HG03378 (cell line): Measurements from ENCODE around the gene ELMO1.

Experiments used
- ATAC-seq: cut with Tn5 transposase; IDR thresholded peaks from one replicate; pipeline ENCODE4 v1.9.1; 2021; ENCODE audit warnings: mild to moderate bottlenecking, moderate library complexity; ENCODE audit not compliant: unreplicated experiment

Gene ELMO1

GRCh38 chr7:36870625-36871354 is 577.9 kb downstream of the ELMO1 start:
- ATAC-seq, result no peak

GRCh38 chr7:36868727-36869411 is 579.8 kb downstream of the ELMO1 start:
- no peak for ATAC-seq

- ATAC-seq, result no peak
Observed at GRCh38 chr7:36865019-36865418, 583.6 kb downstream of the ELMO1 start.

- no peak for ATAC-seq
Observed at GRCh38 chr7:36863901-36864701, 584.6 kb downstream of the ELMO1 start.

- no peak for ATAC-seq
Observed at GRCh38 chr7:36862771-36863261, 585.8 kb downstream of the ELMO1 start.

GRCh38 chr7:36861656-36862055 is 587.0 kb downstream of the ELMO1 start:
- no peak for ATAC-seq

- ATAC-seq, result no peak
Observed at GRCh38 chr7:36860681-36861080, 588.0 kb downstream of the ELMO1 start.

- ATAC-seq, result no peak
Observed at GRCh38 chr7:36855330-36855729, 593.3 kb downstream of the ELMO1 start.

DNA sequence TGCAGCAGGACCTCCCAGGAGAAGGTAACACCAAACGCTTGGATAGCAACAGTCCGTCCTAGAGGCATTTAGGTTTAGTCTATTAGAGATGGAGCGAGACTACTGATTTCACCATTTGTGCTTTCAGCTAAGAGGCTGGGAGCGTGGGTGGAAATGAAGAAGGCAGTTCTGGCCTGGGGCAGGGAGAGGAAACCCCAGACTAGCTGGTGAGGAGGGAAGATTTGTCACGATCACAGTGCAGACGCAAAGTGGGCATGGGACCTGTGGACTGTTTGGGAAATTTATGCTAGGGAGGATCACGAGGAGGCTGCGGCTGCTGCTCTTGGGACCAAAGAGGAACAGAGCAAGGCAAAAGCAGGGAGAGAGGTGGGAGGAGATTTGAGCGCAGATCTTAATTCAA is 594.0 kb downstream of the ELMO1 start:
- no peak for ATAC-seq

DNA sequence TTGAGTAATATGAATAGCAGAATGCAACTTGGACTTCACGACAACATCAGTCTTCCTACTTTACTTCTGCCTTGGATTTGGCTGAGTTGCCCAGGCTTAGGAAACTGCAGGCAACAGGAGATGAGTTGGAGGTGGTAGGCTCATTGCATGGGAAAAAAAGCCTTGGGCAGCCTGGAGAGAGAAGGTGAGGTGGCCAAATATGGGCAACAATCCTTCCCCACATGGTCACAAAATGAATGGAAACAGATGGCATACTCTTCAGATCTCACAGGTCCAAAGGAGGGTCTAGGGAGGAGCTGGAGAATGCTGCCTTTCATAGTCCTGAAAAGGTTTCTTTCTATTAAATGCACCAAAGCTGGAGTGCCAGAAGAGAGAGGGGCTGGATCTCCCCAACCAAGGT is 595.7 kb downstream of the ELMO1 start:
- ATAC-seq, result no peak

GRCh38 chr7:36852017-36852416 is 596.6 kb downstream of the ELMO1 start:
- ATAC-seq, result no peak

- no peak for ATAC-seq
Observed at GRCh38 chr7:36851382-36851781, 597.3 kb downstream of the ELMO1 start.

DNA sequence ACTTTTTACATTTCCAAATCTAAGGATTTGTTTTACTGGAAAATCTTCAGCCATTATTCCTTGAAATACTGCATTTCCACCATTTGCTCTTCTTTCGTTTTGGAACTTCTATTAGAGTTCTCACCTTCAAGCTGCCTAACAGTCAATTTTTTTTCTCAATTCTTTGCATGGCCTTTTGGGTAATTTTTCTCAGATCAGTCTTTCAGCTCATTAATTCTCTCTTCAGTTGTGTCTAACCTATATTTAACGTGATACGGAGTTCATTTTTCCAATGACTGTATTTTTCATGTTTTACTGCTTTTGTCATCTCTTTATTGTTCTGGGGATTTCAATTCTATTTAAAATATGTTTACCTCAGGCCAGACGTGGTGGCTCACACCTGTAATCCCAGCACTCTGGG is 600.7 kb downstream of the ELMO1 start:
- ATAC-seq, result no peak

DNA sequence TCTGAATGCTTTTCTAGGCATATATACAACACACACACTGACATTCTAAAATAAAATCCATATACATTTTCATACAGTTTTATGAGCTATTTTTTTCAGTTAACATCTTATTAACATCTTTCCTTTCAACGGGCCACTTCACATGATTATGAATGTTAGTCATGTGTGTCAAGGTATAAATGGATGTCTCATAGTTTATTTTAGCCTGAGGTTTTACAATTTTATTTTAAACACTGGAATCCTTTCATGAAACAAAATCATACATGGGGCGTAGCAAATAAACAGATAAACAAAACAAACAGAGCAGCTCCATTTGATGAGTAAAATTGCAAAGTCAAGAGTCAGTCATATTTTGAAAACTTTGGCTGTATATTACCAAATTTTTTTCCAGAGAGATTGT is 604.3 kb downstream of the ELMO1 start:
- no peak for ATAC-seq

- no peak for ATAC-seq
Observed at GRCh38 chr7:36840904-36841303, 607.8 kb downstream of the ELMO1 start.

DNA sequence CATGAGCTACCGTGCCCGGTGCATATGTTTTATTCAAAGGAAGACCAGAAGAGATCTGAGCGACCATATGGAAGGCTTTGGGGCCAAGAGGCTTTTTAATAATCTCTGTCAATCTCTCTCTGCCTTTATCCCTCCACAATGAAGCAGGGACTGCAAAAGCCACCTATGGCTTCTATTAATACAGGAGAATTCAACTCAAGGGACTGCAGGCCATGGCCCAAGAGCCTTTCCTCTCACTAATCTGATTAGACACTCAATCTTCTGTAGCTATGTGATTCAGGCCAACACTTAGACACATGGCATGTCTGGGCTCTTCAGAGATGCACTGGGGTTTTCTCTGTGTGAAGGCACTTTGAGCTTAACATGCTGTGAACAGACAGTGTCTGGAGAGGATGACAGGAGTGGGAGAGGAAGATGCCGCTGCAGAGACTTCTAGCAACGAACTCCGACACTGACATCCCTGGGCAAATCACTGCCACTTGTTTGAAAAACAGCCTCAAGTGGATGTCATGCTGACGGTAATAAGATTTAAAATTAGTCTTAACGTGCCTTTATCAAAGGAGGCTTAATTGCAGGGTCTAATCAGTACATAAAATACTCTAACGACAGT is 609.9 kb downstream of the ELMO1 start:
- no peak for ATAC-seq

DNA sequence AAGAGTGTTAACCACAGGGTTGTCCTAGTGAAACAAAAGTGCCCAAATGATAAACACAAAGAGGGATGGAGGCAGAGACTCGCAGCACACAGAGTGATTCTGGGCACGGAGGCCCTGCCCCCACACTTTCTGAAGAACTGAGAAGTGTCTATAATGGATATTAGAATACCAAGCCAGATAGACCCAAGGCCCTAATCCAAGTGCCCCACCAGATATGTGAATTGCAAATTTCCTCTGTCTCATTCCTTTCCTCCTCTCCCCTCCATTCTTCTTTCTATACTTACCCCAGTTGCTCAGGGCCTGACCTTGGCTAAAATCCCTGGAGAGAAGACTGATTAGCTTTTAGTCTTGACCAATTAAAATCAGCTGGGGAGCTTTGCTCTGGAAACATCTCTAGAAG is 617.6 kb downstream of the ELMO1 start:
- no peak for ATAC-seq

- ATAC-seq, result no peak
Observed at GRCh38 chr7:36827726-36828703, 620.6 kb downstream of the ELMO1 start.

DNA sequence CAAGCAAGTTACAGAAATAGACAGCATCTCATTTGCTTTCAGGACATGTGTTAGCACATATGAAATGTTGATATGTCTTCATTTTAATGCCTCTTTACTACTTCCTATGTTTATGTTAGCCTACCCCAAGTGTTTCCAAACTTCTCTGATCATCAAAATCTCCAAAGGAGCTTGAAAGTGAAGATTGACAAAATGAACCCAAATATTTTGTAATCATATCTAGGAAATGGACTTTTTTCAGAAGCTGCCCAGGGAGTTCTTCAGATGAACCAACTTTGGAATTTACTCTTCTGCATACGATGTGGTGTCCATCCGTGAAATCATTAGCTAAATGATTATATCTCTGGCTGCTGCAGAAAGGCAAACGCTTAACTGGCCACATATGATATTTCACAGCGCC is 623.2 kb downstream of the ELMO1 start:
- ATAC-seq, result no peak

GRCh38 chr7:36823353-36823752 is 625.3 kb downstream of the ELMO1 start:
- ATAC-seq, result no peak
